Osteocyte (in vitro differentiated cells): ENCODE results near the gene C2CD2. TPM values are rescaled to one million over a fixed set of nuclear protein-coding genes. Genes with fewer than 3 reads are reported as not detected.
A peak's percentile ranks its signal among the peaks of the same experiment; 100 is the strongest.

Experiments used
- DNase-seq: peaks from one replicate; pipeline ENCODE4 v3.0.0; 2021; ENCODE audit warnings: mixed read lengths; ENCODE audit not compliant: unreplicated experiment; ENCODE audit errors: extremely low spot score
- H3K27ac Mint-ChIP-seq: one replicate; pipeline ENCODE4 v1.8.0; 2021; ENCODE audit warnings: mild to moderate bottlenecking, mixed read lengths; ENCODE audit not compliant: unreplicated experiment
- H3K27me3 Mint-ChIP-seq: one replicate; pipeline ENCODE4 v1.8.0; 2021; ENCODE audit warnings: mixed read lengths; ENCODE audit not compliant: unreplicated experiment
- H3K36me3 Mint-ChIP-seq: one replicate; pipeline ENCODE4 v1.8.0; 2021; ENCODE audit warnings: mixed read lengths; ENCODE audit not compliant: unreplicated experiment
- H3K4me1 Mint-ChIP-seq: one replicate; pipeline ENCODE4 v1.8.0; 2021; ENCODE audit warnings: mixed read lengths; ENCODE audit not compliant: unreplicated experiment
- H3K4me3 Mint-ChIP-seq: one replicate; pipeline ENCODE4 v1.8.0; 2021; ENCODE audit warnings: mild to moderate bottlenecking, moderate library complexity, mixed read lengths; ENCODE audit not compliant: unreplicated experiment
- H3K9me3 Mint-ChIP-seq: one replicate; pipeline ENCODE4 v1.8.0; 2021; ENCODE audit warnings: mixed read lengths; ENCODE audit not compliant: unreplicated experiment
- total RNA-seq: library from RNA; stranded (reverse); gene quantifications from 2 replicates; pipeline ENCODE4 v1.2.1, GENCODE V29; 2021
- TF ChIP-seq, protein P1 (sequence below): fragments of 200-600 bp; sonication (generic); IDR thresholded peaks from 2 replicates; pipeline ENCODE4 v1.5.0; 2021; ENCODE audit warnings: antibody characterized with exemption, mild to moderate bottlenecking, moderate library complexity

The C2CD2 gene
- total RNA-seq, 1 donor from 2014 or later: 19.4 TPM

DNA sequence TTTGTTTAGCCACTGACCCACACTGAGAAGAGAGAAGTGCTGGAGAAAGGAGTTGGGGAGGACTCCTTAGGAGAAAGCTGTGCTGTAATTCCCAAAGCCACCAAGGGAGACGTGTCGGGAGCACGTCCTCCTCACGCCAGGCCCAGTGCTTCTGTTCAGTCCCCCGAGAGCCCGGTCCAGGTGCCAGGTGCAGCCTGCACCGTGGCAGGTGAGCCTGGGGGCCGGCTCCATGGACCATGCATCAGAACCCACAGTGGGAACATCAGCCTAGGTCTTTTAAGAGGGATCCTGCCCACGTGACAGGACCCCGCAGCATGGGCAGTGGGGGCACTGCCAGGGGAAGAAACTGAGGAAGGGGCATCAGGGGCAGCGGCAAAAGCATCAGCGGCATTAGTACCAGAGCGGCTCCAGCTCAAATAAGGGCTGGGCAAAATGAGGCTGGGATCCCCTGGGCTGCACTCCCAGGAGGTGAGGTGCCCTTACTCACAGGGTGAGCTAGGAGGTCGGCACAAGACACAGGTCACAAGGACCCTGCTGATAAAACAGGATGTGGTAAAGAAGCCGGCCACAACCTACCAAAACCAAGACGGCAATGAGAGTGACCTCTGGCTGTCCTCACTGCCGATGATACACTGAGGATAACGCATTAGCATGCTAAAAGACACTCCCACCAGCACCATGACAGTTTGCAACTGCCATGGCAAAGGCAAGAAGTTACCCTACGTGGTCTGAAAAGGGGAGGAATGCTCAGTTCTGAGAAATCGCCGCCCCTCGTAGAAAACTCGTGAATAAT lies 50.1 kb downstream of the C2CD2 start:
- TF ChIP-seq, protein P1, sequence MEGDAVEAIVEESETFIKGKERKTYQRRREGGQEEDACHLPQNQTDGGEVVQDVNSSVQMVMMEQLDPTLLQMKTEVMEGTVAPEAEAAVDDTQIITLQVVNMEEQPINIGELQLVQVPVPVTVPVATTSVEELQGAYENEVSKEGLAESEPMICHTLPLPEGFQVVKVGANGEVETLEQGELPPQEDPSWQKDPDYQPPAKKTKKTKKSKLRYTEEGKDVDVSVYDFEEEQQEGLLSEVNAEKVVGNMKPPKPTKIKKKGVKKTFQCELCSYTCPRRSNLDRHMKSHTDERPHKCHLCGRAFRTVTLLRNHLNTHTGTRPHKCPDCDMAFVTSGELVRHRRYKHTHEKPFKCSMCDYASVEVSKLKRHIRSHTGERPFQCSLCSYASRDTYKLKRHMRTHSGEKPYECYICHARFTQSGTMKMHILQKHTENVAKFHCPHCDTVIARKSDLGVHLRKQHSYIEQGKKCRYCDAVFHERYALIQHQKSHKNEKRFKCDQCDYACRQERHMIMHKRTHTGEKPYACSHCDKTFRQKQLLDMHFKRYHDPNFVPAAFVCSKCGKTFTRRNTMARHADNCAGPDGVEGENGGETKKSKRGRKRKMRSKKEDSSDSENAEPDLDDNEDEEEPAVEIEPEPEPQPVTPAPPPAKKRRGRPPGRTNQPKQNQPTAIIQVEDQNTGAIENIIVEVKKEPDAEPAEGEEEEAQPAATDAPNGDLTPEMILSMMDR: no peak
- Mint-ChIP-seq H3K4me3 (no peak overlapping the region), H3K36me3 (peaks cover 47% of the 10 kb centered on the region), H3K27ac (no peak overlapping the region), H3K27me3 (no peaks in the 10 kb centered on the region), H3K9me3 (no peaks in the 10 kb centered on the region), H3K4me1 (no peaks in the 10 kb centered on the region)
- no peak for DNase-seq

DNA sequence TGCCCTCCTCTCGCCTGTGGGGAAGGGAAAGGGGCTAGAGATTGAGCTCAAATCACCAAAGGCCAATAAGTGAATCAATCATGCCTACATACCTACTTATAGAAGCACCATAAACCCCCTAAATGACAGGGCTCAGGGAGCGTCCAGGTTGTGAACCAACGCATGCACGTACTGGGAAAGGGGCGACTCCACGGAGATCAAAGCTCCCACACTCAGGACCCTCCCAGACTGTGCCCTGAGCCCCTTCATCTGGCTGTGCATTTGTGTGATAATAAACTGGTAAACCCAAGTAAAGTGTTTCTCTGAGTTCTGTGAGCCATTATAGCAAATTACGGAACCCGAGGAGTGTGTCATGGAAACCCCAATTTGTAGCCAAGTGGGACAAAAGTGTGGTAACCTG lies 50.9 kb downstream of the C2CD2 start:
- H3K27me3 Mint-ChIP-seq: no peaks in the 10 kb centered on the region
- no peak overlapping the region for H3K4me3 Mint-ChIP-seq
- no peak overlapping the region for H3K27ac Mint-ChIP-seq
- H3K9me3 Mint-ChIP-seq: no peaks in the 10 kb centered on the region
- TF ChIP-seq, protein P1: no peak
- H3K4me1 Mint-ChIP-seq: no peaks in the 10 kb centered on the region
- peaks cover 41% of the 10 kb centered on the region for H3K36me3 Mint-ChIP-seq
- no peak for DNase-seq

DNA sequence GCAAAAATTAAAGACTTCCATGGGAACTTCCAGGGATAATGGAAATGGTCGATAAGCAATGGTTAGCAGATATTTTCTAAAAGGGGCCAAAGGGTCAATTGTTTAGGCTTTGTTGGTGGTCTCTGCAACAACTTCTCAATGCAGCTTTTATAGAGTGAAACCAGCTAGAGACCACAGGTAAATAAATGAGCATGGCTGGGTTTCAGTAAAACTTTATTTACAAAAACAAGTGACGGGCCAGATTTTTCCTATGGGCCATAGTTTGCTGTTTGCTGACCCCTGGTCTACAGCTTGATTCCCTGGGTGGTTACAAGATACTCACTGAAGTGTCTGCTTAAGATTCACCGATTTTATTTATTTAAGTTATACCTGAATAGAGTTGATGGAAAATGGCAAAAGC lies 52.0 kb downstream of the C2CD2 start:
- Mint-ChIP-seq H3K27me3 (no peaks in the 10 kb centered on the region), H3K36me3 (peaks cover 31% of the 10 kb centered on the region), H3K4me1 (peaks cover 7% of the 10 kb centered on the region), H3K4me3 (no peak overlapping the region), H3K27ac (no peak overlapping the region), H3K9me3 (no peaks in the 10 kb centered on the region)
- TF ChIP-seq, protein P1: no peak
- DNase-seq: no peak

DNA sequence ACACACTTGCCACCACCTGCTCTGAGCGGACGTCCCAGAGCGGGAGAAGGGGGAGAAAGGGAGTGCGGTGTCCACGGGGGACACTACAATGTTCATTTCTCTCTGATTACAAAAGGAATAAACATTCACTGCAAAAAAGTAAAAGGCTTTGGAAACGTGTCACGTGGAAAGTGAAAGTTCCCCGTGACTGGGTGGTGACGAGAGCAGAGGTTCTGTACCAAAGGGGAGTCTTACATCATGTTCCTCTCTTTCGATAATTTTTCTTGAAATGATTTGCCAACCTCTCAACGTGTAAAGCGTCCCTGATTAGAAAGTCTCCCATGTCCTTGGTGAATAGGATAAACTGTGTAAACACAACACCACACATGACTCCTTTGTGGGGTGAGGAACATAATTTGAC lies 52.7 kb downstream of the C2CD2 start:
- DNase-seq: no peak
- Mint-ChIP-seq H3K4me1 (peaks cover 14% of the 10 kb centered on the region), H3K27me3 (no peaks in the 10 kb centered on the region), H3K4me3 (no peak overlapping the region), H3K9me3 (no peaks in the 10 kb centered on the region), H3K27ac (no peak overlapping the region), H3K36me3 (peaks cover 24% of the 10 kb centered on the region)
- TF ChIP-seq, protein P1: no peak

DNA sequence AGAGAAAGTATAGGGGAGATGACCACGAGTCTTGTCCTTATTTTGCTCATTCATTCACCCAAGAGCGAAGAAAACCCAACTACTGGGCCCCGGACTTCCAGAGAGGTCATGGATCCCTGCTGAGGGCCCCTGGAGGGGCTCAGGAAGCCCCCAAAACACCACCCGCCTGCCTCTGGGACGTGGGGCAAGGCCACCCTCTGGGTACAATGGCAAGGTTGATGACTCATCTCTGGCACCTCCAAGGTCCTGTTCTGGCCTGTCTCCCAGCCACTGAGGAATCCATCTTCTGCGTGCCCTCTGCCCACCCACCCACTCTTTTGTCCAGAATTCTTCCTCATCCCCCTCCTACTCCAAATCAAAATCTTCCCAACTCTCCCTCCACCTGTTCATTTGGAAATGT lies 53.4 kb downstream of the C2CD2 start:
- DNase-seq: no peak
- peak overlapping the region; percentile 18 for H3K27ac Mint-ChIP-seq
- no peaks in the 10 kb centered on the region for H3K27me3 Mint-ChIP-seq
- peaks cover 21% of the 10 kb centered on the region for H3K4me1 Mint-ChIP-seq
- no peak overlapping the region for H3K4me3 Mint-ChIP-seq
- peaks cover 19% of the 10 kb centered on the region for H3K36me3 Mint-ChIP-seq
- TF ChIP-seq, protein P1: no peak
- no peaks in the 10 kb centered on the region for H3K9me3 Mint-ChIP-seq
